ENCODE data around the gene CCDC137.

The CCDC137 gene

GRCh38 chr17:81683584-81684441 is 17.3 kb downstream of the CCDC137 start, which contains the start of the genes ARL16 and HGS:
ARL16 (minus strand) TSS chr17:81683797; CDS start chr17:81683753, 44 bp downstream.
HGS (plus strand) TSS chr17:81684011; CDS start chr17:81684067, 56 bp downstream.
- peak; percentile 100 for DNase-seq

- DNase-seq, result peak; percentile 70
Measured at GRCh38 chr17:81684442-81684911, 17.9 kb downstream of the CCDC137 start.

GRCh38 chr17:81685108-81685507 is 18.6 kb downstream of the CCDC137 start:
- peak; percentile 67 for DNase-seq

- DNase-seq, result no peak
Measured at GRCh38 chr17:81686614-81687013, 20.1 kb downstream of the CCDC137 start.

GRCh38 chr17:81687770-81688541 is 21.4 kb downstream of the CCDC137 start:
- DNase-seq, result no peak

GRCh38 chr17:81688616-81689015 is 22.1 kb downstream of the CCDC137 start:
- DNase-seq, result no peak

GRCh38 chr17:81690066-81690465 is 23.5 kb downstream of the CCDC137 start:
- DNase-seq, result no peak

- DNase-seq, result no peak
Measured at GRCh38 chr17:81690549-81690948, 24.0 kb downstream of the CCDC137 start.

- no peak for DNase-seq
Measured at GRCh38 chr17:81691196-81691595, 24.7 kb downstream of the CCDC137 start.

- DNase-seq, result no peak
Measured at GRCh38 chr17:81691608-81692007, 25.1 kb downstream of the CCDC137 start.

- no peak for DNase-seq
Measured at GRCh38 chr17:81693509-81694210, 27.1 kb downstream of the CCDC137 start.

- no peak for DNase-seq
Measured at GRCh38 chr17:81694810-81695209, 28.3 kb downstream of the CCDC137 start.

- no peak for DNase-seq
Measured at GRCh38 chr17:81695211-81695610, 28.7 kb downstream of the CCDC137 start.

- DNase-seq, result no peak
Measured at GRCh38 chr17:81695801-81696200, 29.3 kb downstream of the CCDC137 start.

- DNase-seq, result no peak
Measured at GRCh38 chr17:81696218-81696941, 29.8 kb downstream of the CCDC137 start.

GRCh38 chr17:81697261-81698044 is 30.9 kb downstream of the CCDC137 start:
- DNase-seq, result no peak

- no peak for DNase-seq
Measured at GRCh38 chr17:81700353-81701287, 34.1 kb downstream of the CCDC137 start.

- DNase-seq, result no peak
Measured at GRCh38 chr17:81701288-81702071, 34.9 kb downstream of the CCDC137 start.

All from fibroblast of skin of right quadriceps (primary cell).